Stomach (tissue), 9 donors: ENCODE results near the gene NTF3. TPM values are rescaled to one million over a fixed set of nuclear protein-coding genes. Genes with fewer than 3 reads are reported as not detected.

Source experiments
- DNase-seq, 2 donors: peaks; one replicate each; pipeline versions ENCODE4 v3.0.0 to v3.0.0-alpha.2; 2013 to 2019
- H3K27ac ChIP-seq, 5 donors: fragments of 200-600 bp in 4 of 5; sonication (generic) in 4 of 5; one replicate each; pipeline ENCODE4 v1.5.1; 2013 to 2019; ENCODE audit warnings: mild to moderate bottlenecking in 1 of 5, moderate library complexity in 1 of 5
- H3K27me3 ChIP-seq, 3 donors: fragments of 200-600 bp; sonication (generic); one replicate each; pipeline ENCODE4 v1.5.1; 2017 to 2019; ENCODE audit warnings: mixed run types in 1 of 3
- H3K36me3 ChIP-seq, 4 donors: fragments of 200-600 bp; sonication (generic); 1 replicate in 3 of 4; 2 replicates in 1 of 4; pipeline ENCODE4 v1.5.1; 2016 to 2019
- H3K4me1 ChIP-seq, 4 donors: fragments of 200-600 bp; sonication (generic); one replicate each; pipeline ENCODE4 v1.5.1; 2016 to 2019
- H3K4me3 ChIP-seq, 4 donors: fragments of 200-600 bp; sonication (generic) in 3 of 4; one replicate each; pipeline ENCODE4 v1.5.1; 2016 to 2019; ENCODE audit warnings: mild to moderate bottlenecking in 1 of 4
- H3K9me3 ChIP-seq, 4 donors: fragments of 200-600 bp; sonication (generic); one replicate each; pipeline ENCODE4 v1.5.1; 2016 to 2019
- EP300 ChIP-seq: sonication (generic); formaldehyde crosslinking; IDR thresholded peaks from one replicate; pipeline ENCODE4 v1.6.1; 2017; ENCODE audit warnings: antibody characterized with exemption
- POLR2A ChIP-seq, 4 donors: fragments of 450-650 bp; IDR thresholded peaks; one replicate each; pipeline ENCODE4 v1.6.1; 2016; ENCODE audit warnings: antibody characterized with exemption in 4 of 4, control low read depth in 2 of 4, mild to moderate bottlenecking in 1 of 4, moderate library complexity in 1 of 4
- POLR2AphosphoS5 ChIP-seq, 3 donors: sonication (generic); formaldehyde crosslinking; IDR thresholded peaks; one replicate each; pipeline ENCODE4 v1.6.1; 2016; ENCODE audit warnings: antibody characterized with exemption in 3 of 3
- WGBS, 5 donors: extraction: QIAGEN DNeasy Blood & Tissue Kit in 3 of 5; methylation state at CpG; one replicate each; pipeline versions ENCODE4 v1.1.5 to v1.1.7; 2013 to 2018; 5-methylcytosine and 5-hydroxymethylcytosine counted together
- intact Hi-C: fragments of 100-400 bp; cut with DNase I; formaldehyde crosslinking; loops from one replicate; pipeline ENCODE4 v1.15.1; 2023; ENCODE audit warnings: low total_unique reads
- polyA plus RNA-seq, 3 donors: library from polyadenylated mRNA; stranded (reverse); fragments of 200-250 nt; gene quantifications; one replicate each; pipeline ENCODE4 v1.2.3, GENCODE V29; 2013
- total RNA-seq, 5 donors: library from RNA; depleted of rRNA; stranded (reverse); fragments of >200 nt; gene quantifications; one replicate each; pipeline versions ENCODE4 v1.1.0 to v1.2.3, GENCODE V29; 2014 to 2016
- TF ChIP-seq, protein P1 (sequence below), 7 experiments: fragments of 450-650 bp in 4 of 7; fragments of 200-600 bp in 3 of 7; sonication (generic) in 3 of 7; IDR thresholded peaks; one replicate each; pipeline ENCODE4 v1.5.1; 2016 to 2019; ENCODE audit warnings: antibody characterized with exemption in 7 of 7, control low read depth in 2 of 7, mild to moderate bottlenecking in 1 of 7
- donor health status: healthy with polysubstance abuse.
- donor health status: Bipolar disorder and iron deficiency.
- donor health status: healthy.

Gene NTF3
- total and polyA plus RNA-seq, 8 donors = 0.87 to 7.3 (median 4.0) TPM; not detected in 3

GRCh38 chr12:5390174-5390799 lies 41.6 kb upstream of the NTF3 start:
- intact Hi-C loops = no loop called here
- DNase-seq = no peak
- 67 to 81% (median 74%) methylated on average over 5 to 6 of the region's 6 CpGs for WGBS, 5 donors
- H3K27ac ChIP-seq = no peak overlapping the region
- H3K9me3 ChIP-seq = no peaks in the 10 kb centered on the region
- no peaks in the 10 kb centered on the region for H3K27me3 ChIP-seq
- no peak for TF ChIP-seq EP300
- TF ChIP-seq, protein P1, sequence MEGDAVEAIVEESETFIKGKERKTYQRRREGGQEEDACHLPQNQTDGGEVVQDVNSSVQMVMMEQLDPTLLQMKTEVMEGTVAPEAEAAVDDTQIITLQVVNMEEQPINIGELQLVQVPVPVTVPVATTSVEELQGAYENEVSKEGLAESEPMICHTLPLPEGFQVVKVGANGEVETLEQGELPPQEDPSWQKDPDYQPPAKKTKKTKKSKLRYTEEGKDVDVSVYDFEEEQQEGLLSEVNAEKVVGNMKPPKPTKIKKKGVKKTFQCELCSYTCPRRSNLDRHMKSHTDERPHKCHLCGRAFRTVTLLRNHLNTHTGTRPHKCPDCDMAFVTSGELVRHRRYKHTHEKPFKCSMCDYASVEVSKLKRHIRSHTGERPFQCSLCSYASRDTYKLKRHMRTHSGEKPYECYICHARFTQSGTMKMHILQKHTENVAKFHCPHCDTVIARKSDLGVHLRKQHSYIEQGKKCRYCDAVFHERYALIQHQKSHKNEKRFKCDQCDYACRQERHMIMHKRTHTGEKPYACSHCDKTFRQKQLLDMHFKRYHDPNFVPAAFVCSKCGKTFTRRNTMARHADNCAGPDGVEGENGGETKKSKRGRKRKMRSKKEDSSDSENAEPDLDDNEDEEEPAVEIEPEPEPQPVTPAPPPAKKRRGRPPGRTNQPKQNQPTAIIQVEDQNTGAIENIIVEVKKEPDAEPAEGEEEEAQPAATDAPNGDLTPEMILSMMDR (IDR thresholded peaks at IDR 0.05) = no peak
- no peak for TF ChIP-seq POLR2A (IDR thresholded peaks at IDR 0.05)
- TF ChIP-seq POLR2AphosphoS5 (IDR thresholded peaks at IDR 0.05) = no peak
- H3K36me3 ChIP-seq = no peaks in the 10 kb centered on the region
- no peak overlapping the region for H3K4me3 ChIP-seq
- H3K4me1 ChIP-seq = peaks cover 0 to 2% (median under 1%) of the 10 kb centered on the region in 4 donors

GRCh38 chr12:5391653-5392052 lies 40.3 kb upstream of the NTF3 start:
- H3K4me1 ChIP-seq = peaks cover 4 to 13% (median 9%) of the 10 kb centered on the region in 4 donors

GRCh38 chr12:5392961-5393360 lies 38.9 kb upstream of the NTF3 start:
- intact Hi-C loops = no loop called here
- TF ChIP-seq, protein P1 (IDR thresholded peaks at IDR 0.05) = no peak
- WGBS, 5 donors = 71 to 87% (median 76%) methylated on average over 5 of the region's 5 CpGs

More at GRCh38 chr12:5391653-5392052, 40.3 kb upstream of the NTF3 start:
- Histone ChIP-seq H3K27me3 (no peaks in the 10 kb centered on the region), H3K27ac (no peak overlapping the region), H3K36me3 (no peaks in the 10 kb centered on the region), H3K4me3 (no peak overlapping the region), H3K9me3 (no peaks in the 10 kb centered on the region)
- WGBS, 5 donors = 28 to 51% (median 35%) methylated on average over 2 of the region's 2 CpGs
- intact Hi-C loops = no loop called here
- DNase-seq = no peak
- TF ChIP-seq, protein P1 (IDR thresholded peaks at IDR 0.05) = no peak
- TF ChIP-seq POLR2AphosphoS5 (IDR thresholded peaks at IDR 0.05) = no peak
- no peak for TF ChIP-seq EP300
- TF ChIP-seq POLR2A (IDR thresholded peaks at IDR 0.05) = no peak

DNA sequence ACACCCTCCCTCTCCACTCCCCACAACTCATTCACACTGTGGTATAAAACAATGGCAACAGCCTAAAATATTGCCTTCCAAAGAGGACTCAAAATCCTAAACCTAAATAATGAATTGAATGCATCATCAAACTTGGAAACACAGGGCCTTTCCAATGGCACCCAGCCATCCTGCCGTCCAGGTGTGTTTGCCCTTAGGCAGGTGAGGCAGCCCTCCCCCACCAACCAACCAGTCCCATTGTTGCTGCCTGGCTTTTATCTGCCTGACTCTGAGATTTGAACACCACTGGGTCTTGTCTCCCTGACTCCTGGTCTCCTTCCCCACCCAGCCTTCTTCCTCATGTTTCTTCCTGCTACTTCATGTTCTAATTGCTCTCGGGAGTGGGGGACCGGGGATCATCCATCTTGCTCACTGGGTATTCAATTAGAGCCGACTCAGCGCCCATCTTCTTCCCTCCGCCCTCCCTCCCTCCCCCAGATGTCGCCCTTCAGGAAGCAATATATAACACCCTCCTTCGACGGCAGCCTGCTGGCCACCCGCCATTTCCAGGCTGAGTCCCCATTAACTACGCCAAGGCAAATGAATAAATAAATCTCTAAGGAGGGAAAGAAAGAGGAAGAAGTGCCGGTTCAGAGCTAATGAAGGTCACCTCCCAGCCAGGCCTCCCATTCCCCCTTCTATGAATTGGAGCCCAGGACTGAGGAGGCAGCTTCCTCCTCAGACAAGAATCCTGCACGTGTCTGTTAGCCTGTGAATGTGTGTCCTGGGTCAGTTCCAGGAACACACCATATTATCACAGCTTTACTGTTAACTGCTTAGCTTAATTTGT lies 36.3 kb upstream of the NTF3 start:
- peak overlapping the region in 1 of 5 donors; percentile 21 for H3K27ac ChIP-seq
- H3K9me3 ChIP-seq = no peaks in the 10 kb centered on the region
- intact Hi-C loops = no loop called here
- no peaks in the 10 kb centered on the region for H3K27me3 ChIP-seq
- TF ChIP-seq, protein P1 (IDR thresholded peaks at IDR 0.05) = no peak
- TF ChIP-seq EP300 (no peak), POLR2AphosphoS5 (IDR thresholded peaks at IDR 0.05) (no peak), POLR2A (IDR thresholded peaks at IDR 0.05) (no peak)
- WGBS, 5 donors = 9 to 20% (median 14%) methylated on average over 13 of the region's 13 CpGs
- peaks cover 4 to 13% (median 9%) of the 10 kb centered on the region in 4 donors for H3K4me1 ChIP-seq
- DNase-seq = peak; percentile 45 to 73
- no peak overlapping the region for H3K4me3 ChIP-seq
- H3K36me3 ChIP-seq = no peaks in the 10 kb centered on the region

More at GRCh38 chr12:5392961-5393360, 38.9 kb upstream of the NTF3 start:
- Histone ChIP-seq H3K9me3 (no peaks in the 10 kb centered on the region), H3K27me3 (no peaks in the 10 kb centered on the region), H3K36me3 (no peaks in the 10 kb centered on the region), H3K4me1 (peaks cover 4 to 13% (median 9%) of the 10 kb centered on the region in 4 donors), H3K4me3 (no peak overlapping the region), H3K27ac (no peak overlapping the region)
- DNase-seq = no peak
